Endothelial cell (in vitro differentiated cells): ENCODE data around the gene HAAO. TPM values are rescaled to one million over a fixed set of nuclear protein-coding genes. Genes with fewer than 3 reads are reported as not detected.

ENCODE experiments used
- DNase-seq: peaks from one replicate; pipeline ENCODE4 v3.0.0; 2021; ENCODE audit warnings: low spot score
- H3K27ac Mint-ChIP-seq: one replicate; pipeline ENCODE4 v1.8.0; 2021; ENCODE audit warnings: mixed read lengths, inconsistent platforms; ENCODE audit not compliant: unreplicated experiment
- H3K27me3 Mint-ChIP-seq: one replicate; pipeline ENCODE4 v1.8.0; 2021; ENCODE audit warnings: mild to moderate bottlenecking, moderate library complexity, mixed read lengths, inconsistent platforms; ENCODE audit not compliant: unreplicated experiment
- H3K36me3 Mint-ChIP-seq: one replicate; pipeline ENCODE4 v1.8.0; 2021; ENCODE audit warnings: mild to moderate bottlenecking, low read depth, mixed read lengths, inconsistent platforms; ENCODE audit not compliant: unreplicated experiment
- H3K4me1 Mint-ChIP-seq: one replicate; pipeline ENCODE4 v1.8.0; 2021; ENCODE audit warnings: mild to moderate bottlenecking, mixed read lengths, inconsistent platforms; ENCODE audit not compliant: unreplicated experiment
- H3K4me3 Mint-ChIP-seq: one replicate; pipeline ENCODE4 v1.8.0; 2021; ENCODE audit warnings: mild to moderate bottlenecking, mixed read lengths, inconsistent platforms; ENCODE audit not compliant: unreplicated experiment
- H3K9me3 Mint-ChIP-seq: one replicate; pipeline ENCODE4 v1.8.0; 2021; ENCODE audit warnings: mixed read lengths, inconsistent platforms; ENCODE audit not compliant: unreplicated experiment
- total RNA-seq: library from RNA; stranded (reverse); fragmentation: NEBNext Ultra II Directional; extraction: Animal tissue kit (Norgen Biotek cat#: 25700); gene quantifications from one replicate; pipeline ENCODE4 v1.2.1, GENCODE V29; 2021; ENCODE audit not compliant: unreplicated experiment
- TF ChIP-seq, protein P1 (sequence below): fragments of 200-600 bp; sonication (generic); IDR thresholded peaks from one replicate; pipeline ENCODE4 v1.5.0; 2021; ENCODE audit warnings: antibody characterized with exemption; ENCODE audit not compliant: unreplicated experiment

HAAO gene
- total RNA-seq, 1 donor from 2014 or later: 6.0 TPM

GRCh38 chr2:42797281-42797680 is 4.9 kb upstream of the HAAO start:
- no peak overlapping the region for H3K27ac Mint-ChIP-seq
- TF ChIP-seq, protein P1, sequence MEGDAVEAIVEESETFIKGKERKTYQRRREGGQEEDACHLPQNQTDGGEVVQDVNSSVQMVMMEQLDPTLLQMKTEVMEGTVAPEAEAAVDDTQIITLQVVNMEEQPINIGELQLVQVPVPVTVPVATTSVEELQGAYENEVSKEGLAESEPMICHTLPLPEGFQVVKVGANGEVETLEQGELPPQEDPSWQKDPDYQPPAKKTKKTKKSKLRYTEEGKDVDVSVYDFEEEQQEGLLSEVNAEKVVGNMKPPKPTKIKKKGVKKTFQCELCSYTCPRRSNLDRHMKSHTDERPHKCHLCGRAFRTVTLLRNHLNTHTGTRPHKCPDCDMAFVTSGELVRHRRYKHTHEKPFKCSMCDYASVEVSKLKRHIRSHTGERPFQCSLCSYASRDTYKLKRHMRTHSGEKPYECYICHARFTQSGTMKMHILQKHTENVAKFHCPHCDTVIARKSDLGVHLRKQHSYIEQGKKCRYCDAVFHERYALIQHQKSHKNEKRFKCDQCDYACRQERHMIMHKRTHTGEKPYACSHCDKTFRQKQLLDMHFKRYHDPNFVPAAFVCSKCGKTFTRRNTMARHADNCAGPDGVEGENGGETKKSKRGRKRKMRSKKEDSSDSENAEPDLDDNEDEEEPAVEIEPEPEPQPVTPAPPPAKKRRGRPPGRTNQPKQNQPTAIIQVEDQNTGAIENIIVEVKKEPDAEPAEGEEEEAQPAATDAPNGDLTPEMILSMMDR: no peak
- peaks cover 10% of the 10 kb centered on the region for H3K27me3 Mint-ChIP-seq
- H3K9me3 Mint-ChIP-seq: no peaks in the 10 kb centered on the region
- H3K36me3 Mint-ChIP-seq: peaks cover 5% of the 10 kb centered on the region
- no peak overlapping the region for H3K4me3 Mint-ChIP-seq
- no peak for DNase-seq
- peaks cover 22% of the 10 kb centered on the region for H3K4me1 Mint-ChIP-seq

DNA sequence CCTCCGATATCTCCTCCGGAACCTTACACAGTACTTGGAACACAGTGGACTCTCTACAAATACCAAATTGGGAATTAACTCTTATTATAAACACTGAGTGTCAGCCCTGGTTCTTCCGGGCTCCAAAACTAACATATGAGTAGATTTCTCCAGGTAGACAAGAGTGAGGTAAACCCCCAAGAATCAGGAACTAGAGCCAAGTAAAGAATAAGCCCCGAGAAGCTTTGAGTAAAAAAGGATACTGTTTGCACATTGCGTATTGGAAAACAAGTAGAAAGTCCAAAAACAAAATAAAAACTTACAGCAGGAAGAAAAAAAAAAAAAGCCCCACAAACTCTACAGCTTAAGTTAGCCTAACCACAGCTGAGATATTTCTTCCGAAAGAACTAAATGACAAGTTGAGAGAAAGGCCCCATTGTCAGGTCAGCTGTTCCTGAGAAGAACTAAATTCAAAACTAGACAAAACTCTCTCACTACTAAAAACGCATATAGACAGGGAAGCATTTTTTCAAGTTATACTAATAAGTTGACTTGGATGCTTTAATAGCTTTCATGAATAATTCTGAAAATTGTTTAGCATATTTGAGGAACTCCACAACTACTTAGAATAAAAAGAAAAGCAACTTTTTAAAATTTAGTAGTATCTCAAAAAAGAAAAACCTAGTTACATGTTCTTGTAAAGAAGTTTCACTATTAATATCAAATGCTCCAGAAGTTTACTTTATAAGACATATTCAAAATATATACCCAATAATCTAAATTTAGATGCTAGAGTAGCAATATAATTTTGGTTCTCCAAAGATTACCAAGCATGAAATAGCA is 4.3 kb upstream of the HAAO start:
- no peak overlapping the region for H3K4me3 Mint-ChIP-seq
- H3K9me3 Mint-ChIP-seq: no peaks in the 10 kb centered on the region
- TF ChIP-seq, protein P1: no peak
- peaks cover 13% of the 10 kb centered on the region for H3K27me3 Mint-ChIP-seq
- H3K4me1 Mint-ChIP-seq: peaks cover 26% of the 10 kb centered on the region
- H3K27ac Mint-ChIP-seq: no peak overlapping the region
- peaks cover 5% of the 10 kb centered on the region for H3K36me3 Mint-ChIP-seq
- no peak for DNase-seq

- Mint-ChIP-seq H3K9me3 (peaks cover 5% of the 10 kb centered on the region), H3K4me3 (no peak overlapping the region), H3K36me3 (peaks cover 12% of the 10 kb centered on the region), H3K4me1 (peaks cover 34% of the 10 kb centered on the region), H3K27ac (no peak overlapping the region), H3K27me3 (peaks cover 18% of the 10 kb centered on the region)
- no peak for DNase-seq
- TF ChIP-seq, protein P1: no peak
Measured at GRCh38 chr2:42795841-42796301, 3.5 kb upstream of the HAAO start.

GRCh38 chr2:42795275-42795674 is 2.9 kb upstream of the HAAO start:
- TF ChIP-seq, protein P1: no peak
- Mint-ChIP-seq H3K4me1 (peaks cover 34% of the 10 kb centered on the region), H3K4me3 (no peak overlapping the region), H3K27me3 (peaks cover 24% of the 10 kb centered on the region), H3K9me3 (peaks cover 5% of the 10 kb centered on the region), H3K36me3 (peaks cover 14% of the 10 kb centered on the region), H3K27ac (no peak overlapping the region)
- no peak for DNase-seq
